H4 (cell line): ENCODE results near the gene PDZD2. TPM values are rescaled to one million over a fixed set of nuclear protein-coding genes. Genes with fewer than 3 reads are reported as not detected.
"Not testable (repeated sequence)": the region's sequence is repeated elsewhere in the genome, so short reads cannot be mapped to it uniquely, and the experiment has no call there.

Experiments used
- DNase-seq: peaks from one replicate; pipeline ENCODE4 v3.0.0-alpha.2; 2015; ENCODE audit warnings: low spot score
- total RNA-seq: library from RNA; depleted of rRNA; stranded (reverse); fragments of >200 nt; shearing (Covaris generic); gene quantifications from 2 replicates; pipeline ENCODE4 v1.2.3, GENCODE V29; 2014

PDZD2 gene
- total RNA-seq, 1 experiment from 2014 or later: 1.2 TPM

GRCh38 chr5:31768784-31769183 lies 129.9 kb downstream of the PDZD2 start:
- no peak for DNase-seq

- no peak for DNase-seq
These were observed 130.6 kb downstream of the PDZD2 start for GRCh38 chr5:31769530-31769929.

- DNase-seq: no peak
These were observed 131.3 kb downstream of the PDZD2 start for GRCh38 chr5:31770132-31770720.

- no peak for DNase-seq
These were observed 132.1 kb downstream of the PDZD2 start for GRCh38 chr5:31770998-31771397.

GRCh38 chr5:31771500-31771899 lies 132.6 kb downstream of the PDZD2 start:
- no peak for DNase-seq

- DNase-seq: not testable (repeated sequence)
These were observed 137.4 kb downstream of the PDZD2 start for GRCh38 chr5:31776294-31776693.

- DNase-seq: no peak
These were observed 138.2 kb downstream of the PDZD2 start for GRCh38 chr5:31776976-31777651.

- no peak for DNase-seq
These were observed 142.8 kb downstream of the PDZD2 start for GRCh38 chr5:31781772-31782171.

GRCh38 chr5:31783086-31783645 lies 144.2 kb downstream of the PDZD2 start:
- DNase-seq: no peak

GRCh38 chr5:31783731-31784130 lies 144.8 kb downstream of the PDZD2 start:
- no peak for DNase-seq

- no peak for DNase-seq
These were observed 147.2 kb downstream of the PDZD2 start for GRCh38 chr5:31786090-31786631.

- no peak for DNase-seq
These were observed 155.1 kb downstream of the PDZD2 start for GRCh38 chr5:31794009-31794408.

- DNase-seq: no peak
These were observed 159.2 kb downstream of the PDZD2 start for GRCh38 chr5:31798168-31798567.

GRCh38 chr5:31800351-31800750 lies 161.4 kb downstream of the PDZD2 start:
- no peak for DNase-seq

- no peak for DNase-seq
These were observed 167.0 kb downstream of the PDZD2 start for GRCh38 chr5:31805785-31806400.

GRCh38 chr5:31806561-31806960 lies 167.6 kb downstream of the PDZD2 start:
- DNase-seq: no peak

- no peak for DNase-seq
These were observed 169.0 kb downstream of the PDZD2 start for GRCh38 chr5:31807789-31808540.

GRCh38 chr5:31809050-31809870 lies 170.3 kb downstream of the PDZD2 start:
- peak; percentile 71 for DNase-seq

- DNase-seq: peak; percentile 23
These were observed 172.3 kb downstream of the PDZD2 start for GRCh38 chr5:31811210-31811609.

- no peak for DNase-seq
These were observed 176.4 kb downstream of the PDZD2 start for GRCh38 chr5:31815376-31815775.

- DNase-seq: peak; percentile 43
These were observed 181.1 kb downstream of the PDZD2 start for GRCh38 chr5:31819926-31820516.
